HFF-Myc (cell line): ENCODE data around the gene CALML6.

Experiments
- DNase-seq: peaks from one replicate; pipeline ENCODE4 v3.0.0-alpha.2; 2011; ENCODE audit warnings: low read depth; ENCODE audit errors: extremely low read depth
- H3K4me3 ChIP-seq: replicated peaks from 2 replicates; pipeline ENCODE4 v1.5.1; 2011; ENCODE audit warnings: low read depth, mild to moderate bottlenecking, control low read depth, low read length
- CTCF ChIP-seq: IDR thresholded peaks from 2 replicates; pipeline ENCODE4 v1.5.1; 2012; ENCODE audit warnings: mild to moderate bottlenecking, low read depth, low read length, control low read depth; ENCODE audit errors: missing control alignments

CALML6 gene

GRCh38 chr1:1921901-1922701 is 7.0 kb downstream of the CALML6 start:
- TF ChIP-seq CTCF: no peak
- DNase-seq: no peak
- no peak overlapping the region for H3K4me3 ChIP-seq

- no peak for DNase-seq
- no peak for TF ChIP-seq CTCF
- no peak overlapping the region for H3K4me3 ChIP-seq
Measured at GRCh38 chr1:1922702-1922955, 7.6 kb downstream of the CALML6 start.

- DNase-seq: no peak
- TF ChIP-seq CTCF: no peak
- no peak overlapping the region for H3K4me3 ChIP-seq
Measured at GRCh38 chr1:1922956-1923833, 8.1 kb downstream of the CALML6 start.

GRCh38 chr1:1924386-1924785 is 9.3 kb downstream of the CALML6 start:
- no peak overlapping the region for H3K4me3 ChIP-seq
- TF ChIP-seq CTCF: no peak
- DNase-seq: no peak

GRCh38 chr1:1924849-1925248 is 9.8 kb downstream of the CALML6 start:
- no peak overlapping the region for H3K4me3 ChIP-seq
- TF ChIP-seq CTCF: no peak
- DNase-seq: no peak

GRCh38 chr1:1925437-1926345 is 10.6 kb downstream of the CALML6 start:
- DNase-seq: no peak
- no peak overlapping the region for H3K4me3 ChIP-seq
- TF ChIP-seq CTCF: no peak
